NT2/D1 (cell line): ENCODE measurements around the gene IQGAP1.

Source experiments
- SUZ12 ChIP-seq: IDR thresholded peaks from 2 replicates; pipeline ENCODE4 v1.6.1; 2011; ENCODE audit not compliant: insufficient read length, insufficient read depth; ENCODE audit errors: extremely low read depth
- YY1 ChIP-seq: IDR thresholded peaks from 2 replicates; pipeline ENCODE4 v1.6.1; 2011; ENCODE audit not compliant: insufficient read length, insufficient read depth
- ZNF274 ChIP-seq: IDR thresholded peaks from 2 replicates; pipeline ENCODE4 v1.6.1; 2011; ENCODE audit warnings: mild to moderate bottlenecking, low read depth, low read length

DNA sequence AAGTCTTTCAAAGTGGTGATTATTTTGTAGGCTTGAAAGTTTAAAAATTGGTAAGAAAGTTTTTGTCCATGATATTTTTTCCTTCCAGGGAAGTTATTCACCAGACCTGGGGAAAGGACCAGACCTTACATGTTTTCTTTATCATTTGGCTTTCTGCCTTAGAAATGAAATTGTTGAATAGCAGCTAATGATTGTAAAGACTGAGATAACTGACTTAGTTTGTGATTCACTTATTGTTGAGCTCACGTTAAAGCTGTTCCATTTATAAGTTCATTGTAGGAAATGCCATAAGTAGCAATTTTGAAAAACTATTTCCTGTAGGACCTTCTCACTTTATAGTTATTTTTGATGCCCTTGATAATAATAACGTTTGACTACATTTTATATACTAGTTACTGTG is 51.9 kb downstream of the IQGAP1 start:
- TF ChIP-seq YY1, result no peak
- TF ChIP-seq ZNF274, result no peak
- no peak for TF ChIP-seq SUZ12
